Stimulated activated CD4-positive, alpha-beta T cell treated with anti-CD3 and anti-CD28 coated beads, Interleukin-1b, Interleukin-23, amount 100 ng/mL, for 48 hours (primary cell): ENCODE measurements around the gene EDEM3.
"Not testable (repeated sequence)": the region's sequence is repeated elsewhere in the genome, so short reads cannot be mapped to it uniquely, and the experiment has no call there.

ENCODE experiments used
- DNase-seq: peaks from one replicate; pipeline ENCODE4 v3.0.0-alpha.2; 2020

EDEM3 gene

DNA sequence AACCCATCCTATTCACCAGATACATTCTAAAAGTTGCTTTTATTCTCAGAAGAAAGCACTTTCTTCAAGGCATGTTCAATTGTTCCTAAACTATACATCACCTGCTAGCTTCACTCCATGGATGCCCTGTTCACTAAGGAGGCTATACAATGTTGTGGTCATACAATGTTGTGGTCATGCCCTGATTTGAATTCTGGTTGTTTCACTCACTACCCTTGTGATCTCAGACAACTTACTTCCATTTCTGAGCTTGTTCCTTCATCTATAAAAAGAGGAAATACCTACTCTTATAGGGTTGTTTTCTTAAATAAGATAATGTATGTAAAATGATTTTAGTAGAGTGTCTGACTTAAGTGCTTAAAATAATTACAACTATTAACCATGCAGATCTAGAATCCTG is 19.7 kb downstream of the EDEM3 start:
- DNase-seq = no peak

DNA sequence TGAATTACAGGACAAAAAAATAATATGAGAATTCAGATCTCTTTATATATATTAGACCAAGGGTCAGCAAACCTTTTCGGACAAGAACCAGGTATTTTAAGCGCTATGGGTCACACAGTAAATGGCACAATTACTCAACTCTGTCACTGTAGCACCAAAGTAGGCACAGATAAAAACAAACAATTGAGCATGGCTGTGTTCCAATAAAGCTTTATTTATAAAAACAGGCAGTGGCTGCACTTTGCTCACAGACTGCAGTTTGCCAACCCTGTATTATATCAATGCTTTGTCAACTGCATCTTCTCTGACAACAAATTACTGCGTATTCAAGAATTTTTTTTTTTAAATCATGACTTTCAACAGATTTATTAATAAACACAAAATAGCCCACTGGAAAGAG is 29.8 kb downstream of the EDEM3 start:
- no peak for DNase-seq

DNA sequence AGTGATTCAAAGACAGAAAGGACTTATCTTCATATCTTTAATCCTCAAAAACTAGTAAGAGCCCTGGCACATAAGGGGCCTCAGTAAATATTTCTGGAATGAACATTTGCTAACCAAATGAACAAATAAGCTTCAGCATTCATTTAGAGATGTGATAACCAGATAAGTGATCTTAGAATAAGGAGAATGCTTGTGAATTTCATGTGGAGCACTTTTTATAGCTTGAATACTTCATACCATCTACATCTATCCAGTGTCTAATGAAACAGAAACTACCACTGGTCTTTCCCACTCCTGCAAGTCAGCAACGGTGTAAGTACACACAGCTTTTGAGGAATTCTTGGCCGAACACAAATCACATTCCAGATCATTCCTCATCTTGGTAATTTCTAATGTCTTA is 38.5 kb downstream of the EDEM3 start:
- DNase-seq = no peak

DNA sequence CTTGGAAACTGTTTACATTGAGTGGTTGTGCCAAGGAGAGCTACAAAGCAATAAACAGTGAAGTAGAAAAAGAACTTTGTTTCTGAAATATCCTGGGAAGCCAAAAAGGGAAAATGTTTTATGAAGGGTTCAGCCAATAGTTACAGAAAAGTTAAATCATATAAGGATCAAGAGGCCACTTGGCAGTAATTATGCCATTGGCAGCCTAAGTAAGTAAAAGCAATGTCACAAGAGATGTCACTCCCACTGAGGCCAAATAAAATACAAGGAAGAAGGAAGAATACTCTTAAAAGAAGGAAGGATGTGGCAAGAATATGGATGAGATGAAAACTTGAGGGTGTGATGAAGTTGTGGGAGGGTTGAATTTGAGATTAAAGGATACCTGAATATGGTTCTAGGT is 45.2 kb downstream of the EDEM3 start:
- DNase-seq = no peak

DNA sequence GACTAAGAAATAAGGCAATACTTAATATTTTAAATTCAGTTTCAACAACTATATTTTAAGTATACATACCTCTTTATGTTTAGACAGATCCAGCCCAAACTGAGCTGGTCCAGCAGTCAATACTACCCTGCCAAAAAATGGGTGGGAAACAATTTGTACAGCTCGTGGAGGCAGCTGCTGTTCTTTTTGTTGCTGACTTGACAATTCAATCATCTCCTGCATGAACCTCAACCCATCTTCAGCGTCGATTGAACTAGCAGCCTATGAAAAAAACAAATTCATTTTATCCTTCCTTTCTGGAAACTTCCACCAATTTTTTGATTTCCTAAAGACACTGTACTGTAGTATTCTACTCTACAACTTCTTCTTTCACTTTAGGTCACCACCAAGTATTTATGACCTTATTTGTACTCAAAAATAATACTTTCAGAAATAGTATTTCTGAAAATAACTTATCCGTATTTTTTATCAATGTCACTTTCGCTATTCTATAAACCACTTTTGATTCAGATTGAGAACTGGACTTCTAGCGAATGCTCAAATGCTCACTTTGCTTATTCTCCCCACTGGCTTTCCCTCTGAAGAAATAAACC is 46.5 kb downstream of the EDEM3 start:
- DNase-seq = no peak

DNA sequence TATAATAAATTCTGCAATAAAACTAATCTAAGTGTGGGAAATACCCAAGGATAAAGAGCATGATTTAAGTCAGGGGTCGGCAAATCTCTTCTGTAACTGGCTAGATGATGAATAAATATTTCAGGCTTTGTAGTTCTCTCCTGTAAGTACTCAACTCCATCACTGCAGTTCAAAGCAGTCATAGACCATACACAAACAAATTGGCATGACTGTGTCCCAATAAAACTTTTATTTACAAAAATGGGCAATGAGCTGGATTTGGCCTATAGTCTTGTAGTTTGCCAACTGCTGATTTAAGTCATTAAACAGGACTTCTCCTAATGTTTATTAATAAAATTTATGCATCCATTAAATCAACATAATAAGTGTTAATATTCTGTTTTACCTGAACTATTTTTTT is 49.4 kb downstream of the EDEM3 start:
- no peak for DNase-seq

DNA sequence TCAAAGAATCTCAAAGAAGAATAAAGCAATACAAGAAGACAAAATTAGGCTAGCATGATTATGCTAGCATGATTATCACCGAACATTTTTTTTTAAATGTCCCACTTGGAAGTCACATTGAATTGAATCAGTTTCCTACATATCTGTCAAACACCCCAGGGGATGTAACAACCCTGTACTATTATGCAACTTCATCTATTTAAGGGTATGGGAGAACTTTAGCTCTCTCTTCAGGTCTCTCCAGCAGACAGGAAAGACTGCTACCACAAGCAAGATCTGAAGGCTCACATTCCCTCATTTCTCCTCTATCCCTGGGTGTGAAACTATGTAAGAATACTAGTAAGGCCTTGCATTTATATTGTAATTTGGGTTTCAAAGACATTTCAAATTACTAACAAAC is 52.8 kb downstream of the EDEM3 start:
- no peak for DNase-seq

DNA sequence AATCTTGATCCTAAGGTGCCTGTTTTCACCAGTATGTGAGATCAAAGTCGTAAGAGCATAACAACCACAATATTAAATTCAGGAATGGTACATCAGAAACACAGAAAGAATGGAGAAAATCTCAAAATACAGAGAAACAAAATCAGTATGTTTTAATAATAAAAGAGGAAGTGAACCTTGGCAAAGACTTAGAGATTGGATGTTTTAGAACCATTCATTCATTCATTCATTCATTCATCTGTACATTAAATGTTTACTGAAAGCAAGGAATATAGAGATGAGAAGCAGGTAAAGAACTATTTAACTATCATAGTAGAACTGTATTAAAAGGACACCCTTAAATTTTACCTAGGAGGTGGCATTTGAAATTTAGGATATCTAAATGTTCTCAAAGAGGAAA is 55.7 kb downstream of the EDEM3 start:
- DNase-seq = no peak

DNA sequence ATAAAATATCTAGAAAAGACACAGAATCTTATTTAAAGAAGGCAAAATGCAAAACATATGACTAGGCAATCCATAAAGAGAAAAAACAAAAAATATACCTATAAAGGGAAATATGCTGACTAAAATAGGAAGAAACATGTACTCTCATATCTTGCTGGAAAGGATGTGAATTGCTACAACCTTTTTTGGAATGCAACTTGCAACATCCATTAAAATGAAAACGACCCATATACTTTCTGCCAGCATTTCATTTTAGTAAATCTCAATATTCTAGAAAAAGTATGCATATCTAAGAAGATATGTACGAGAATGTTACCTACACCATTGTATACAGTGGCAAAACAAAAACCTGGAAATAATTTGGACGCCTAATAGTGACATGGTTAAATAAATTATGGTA is 56.6 kb downstream of the EDEM3 start:
- no peak for DNase-seq

DNA sequence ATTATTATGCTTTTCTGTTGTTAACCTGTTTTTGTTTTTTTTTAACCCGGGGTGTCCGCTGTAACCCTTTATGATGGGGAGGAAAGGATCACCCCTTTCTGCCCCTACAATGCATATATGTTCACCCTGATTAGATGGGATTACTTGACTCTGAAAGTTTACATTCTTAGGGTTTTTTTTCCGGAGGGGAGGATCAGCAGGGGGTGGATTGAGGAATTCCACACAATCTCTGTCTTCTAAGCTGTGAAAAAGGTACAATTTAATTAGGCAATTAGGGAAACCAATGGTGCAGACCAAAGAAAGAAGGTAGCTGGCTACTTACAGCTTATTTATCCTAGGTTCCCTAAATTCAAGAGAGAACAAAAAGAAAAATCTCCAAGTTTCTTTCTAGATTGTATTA is 58.3 kb downstream of the EDEM3 start:
- DNase-seq = no peak

DNA sequence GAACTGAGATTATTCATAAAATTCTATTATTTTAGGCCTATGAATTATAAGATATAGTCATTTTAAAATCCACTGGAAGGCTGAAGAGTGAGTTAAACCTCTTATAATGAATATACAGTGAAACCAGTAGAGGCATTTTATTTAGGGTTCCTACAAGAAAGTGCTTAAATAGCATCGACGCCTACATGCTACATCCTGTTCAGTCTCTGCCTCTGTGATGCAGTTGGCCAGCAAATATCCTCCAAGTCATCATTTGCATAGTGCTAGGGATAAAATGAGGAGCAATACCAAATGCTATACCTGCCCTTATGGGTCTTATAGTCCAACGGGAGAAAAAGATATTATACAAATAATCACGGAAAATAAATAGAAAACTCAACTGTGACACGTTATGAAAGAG is 59.6 kb downstream of the EDEM3 start:
- no peak for DNase-seq

DNA sequence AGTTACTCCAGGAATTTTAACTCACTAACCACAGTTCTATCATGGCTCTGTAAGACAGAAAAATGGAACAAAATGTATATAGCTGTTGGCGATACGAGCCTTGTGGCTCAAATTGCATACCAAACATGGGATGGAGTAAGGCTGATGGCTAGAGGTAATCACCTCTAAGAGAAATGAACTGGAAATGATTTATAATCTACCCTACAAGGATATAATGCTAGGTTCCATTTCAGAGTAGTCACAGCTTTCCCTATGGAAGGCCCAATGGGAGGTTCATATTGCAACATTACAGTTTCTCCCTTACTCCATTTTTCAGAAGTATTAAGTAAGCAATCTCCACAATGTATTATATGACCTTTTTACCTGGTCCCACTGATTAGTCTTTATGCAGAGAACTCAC is 61.6 kb downstream of the EDEM3 start:
- DNase-seq = no peak

DNA sequence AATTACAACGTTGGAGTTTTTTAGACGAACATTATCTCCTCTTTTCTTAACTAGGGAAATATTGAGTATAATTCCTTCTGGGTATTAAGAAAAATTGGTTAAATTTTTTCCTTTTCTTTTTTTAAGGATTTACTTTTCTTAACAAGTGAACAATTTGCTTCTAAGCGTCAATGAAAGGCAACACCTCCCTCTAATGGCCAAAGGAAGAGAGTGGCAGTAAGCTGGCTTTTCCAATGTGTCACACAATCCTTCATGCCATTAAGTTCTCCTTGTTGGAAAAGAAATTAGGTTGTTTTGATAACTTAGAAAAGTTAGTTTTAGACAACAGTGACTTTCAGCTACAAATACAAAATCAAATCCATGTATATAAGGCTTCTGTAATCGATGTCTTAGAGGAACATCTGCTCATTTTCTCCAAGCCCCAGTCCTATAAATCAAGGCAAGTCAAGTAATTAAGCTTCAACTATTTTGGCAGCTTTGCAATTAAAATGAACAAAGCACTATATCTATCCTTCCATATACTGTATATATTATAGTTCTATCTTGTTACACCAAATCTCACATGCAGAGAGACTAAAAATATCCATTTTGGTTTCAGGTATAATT is 62.8 kb downstream of the EDEM3 start:
- no peak for DNase-seq

DNA sequence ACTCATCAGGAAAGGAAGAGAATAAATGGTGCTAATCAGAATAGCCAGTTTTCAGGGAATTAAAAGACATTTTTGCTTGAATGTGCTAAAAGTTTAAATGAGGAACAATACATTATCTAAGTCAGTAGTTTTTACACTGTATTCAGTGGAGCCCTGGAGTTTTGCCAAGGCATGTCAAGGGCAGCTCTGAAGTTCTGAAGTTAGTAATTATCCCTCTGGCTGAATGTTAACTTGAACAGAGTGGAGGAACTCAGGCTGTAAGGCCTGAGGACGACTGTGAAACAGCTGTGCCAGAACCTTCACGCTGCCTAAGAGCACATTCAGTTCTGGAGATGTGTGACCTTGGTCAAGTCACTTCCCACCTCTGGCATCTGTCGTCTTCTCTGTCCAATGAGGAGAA is 68.1 kb downstream of the EDEM3 start:
- DNase-seq = no peak

DNA sequence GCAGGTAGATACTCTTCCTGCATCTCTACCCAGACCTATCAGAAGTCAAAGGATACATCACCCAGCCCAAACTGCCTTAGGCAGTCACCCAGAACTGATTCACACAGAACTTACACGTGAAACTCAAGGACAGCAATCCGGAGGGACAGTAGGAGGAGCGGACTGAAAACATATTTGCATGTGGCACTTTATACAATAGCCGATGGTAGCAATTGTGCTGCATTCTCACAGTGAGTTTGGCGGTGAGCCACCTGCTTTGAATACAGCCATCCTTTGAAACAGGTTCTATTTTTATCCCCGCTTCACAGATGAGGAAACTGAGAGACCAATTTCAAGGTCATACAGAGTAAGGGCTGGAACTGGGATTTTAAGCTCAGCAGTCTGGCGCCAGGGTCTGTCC is 69.5 kb downstream of the EDEM3 start:
- DNase-seq = no peak

DNA sequence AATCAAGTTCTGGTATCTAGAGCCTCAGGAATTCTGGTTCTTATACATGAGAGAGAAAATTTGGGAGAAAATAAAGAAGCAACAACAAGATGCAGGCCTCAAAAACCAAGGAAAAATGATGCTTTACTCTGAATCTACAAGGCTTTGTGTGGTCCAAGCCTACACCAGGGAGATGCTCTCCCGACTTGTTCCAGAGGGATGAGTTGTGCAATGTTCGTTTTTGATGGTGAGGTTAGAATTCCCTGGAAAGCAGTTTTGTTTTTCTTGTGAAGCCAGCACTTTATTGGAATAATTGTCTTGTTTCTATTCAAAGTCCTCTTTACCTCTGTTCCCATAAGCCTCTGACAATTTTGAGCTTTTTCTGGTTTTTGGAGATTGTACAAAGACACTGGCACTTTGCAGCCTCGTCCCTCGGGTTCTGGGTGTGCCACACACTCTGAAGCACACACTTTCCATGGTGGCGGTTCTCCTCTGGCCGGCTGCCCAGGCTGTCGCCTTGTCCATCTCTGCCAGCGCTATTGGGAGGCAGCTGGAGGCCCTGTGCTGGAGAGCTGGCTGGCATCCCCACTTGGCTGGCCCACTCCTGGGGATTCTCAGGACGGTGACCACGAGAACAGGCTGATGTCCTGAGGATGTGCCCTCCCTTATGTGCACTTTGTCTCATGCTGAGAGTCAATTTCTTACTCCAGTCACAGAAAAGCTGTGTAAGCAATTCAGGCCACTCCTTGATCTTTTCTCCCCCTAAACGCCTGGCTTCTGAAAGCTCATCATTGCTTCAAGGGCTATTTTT is 70.2 kb downstream of the EDEM3 start:
- no peak for DNase-seq

DNA sequence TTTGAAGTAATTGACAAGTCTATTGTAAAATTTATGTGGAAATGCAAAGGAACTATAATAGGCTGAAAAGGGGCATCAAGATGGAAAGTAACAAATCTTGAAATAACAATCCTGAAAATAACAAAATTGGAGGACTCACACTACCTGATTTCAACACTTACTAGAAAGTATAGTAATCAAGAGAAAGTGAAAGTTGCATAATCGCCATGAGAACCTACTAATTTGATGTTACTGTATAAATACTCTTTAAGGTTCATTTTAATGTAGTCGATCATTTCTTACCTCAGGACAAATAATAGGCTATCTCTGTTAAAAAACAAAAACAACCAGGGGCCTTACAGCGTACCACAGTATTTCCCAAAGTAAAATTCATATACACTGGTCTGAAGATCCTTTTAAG is 71.7 kb downstream of the EDEM3 start:
- no peak for DNase-seq

DNA sequence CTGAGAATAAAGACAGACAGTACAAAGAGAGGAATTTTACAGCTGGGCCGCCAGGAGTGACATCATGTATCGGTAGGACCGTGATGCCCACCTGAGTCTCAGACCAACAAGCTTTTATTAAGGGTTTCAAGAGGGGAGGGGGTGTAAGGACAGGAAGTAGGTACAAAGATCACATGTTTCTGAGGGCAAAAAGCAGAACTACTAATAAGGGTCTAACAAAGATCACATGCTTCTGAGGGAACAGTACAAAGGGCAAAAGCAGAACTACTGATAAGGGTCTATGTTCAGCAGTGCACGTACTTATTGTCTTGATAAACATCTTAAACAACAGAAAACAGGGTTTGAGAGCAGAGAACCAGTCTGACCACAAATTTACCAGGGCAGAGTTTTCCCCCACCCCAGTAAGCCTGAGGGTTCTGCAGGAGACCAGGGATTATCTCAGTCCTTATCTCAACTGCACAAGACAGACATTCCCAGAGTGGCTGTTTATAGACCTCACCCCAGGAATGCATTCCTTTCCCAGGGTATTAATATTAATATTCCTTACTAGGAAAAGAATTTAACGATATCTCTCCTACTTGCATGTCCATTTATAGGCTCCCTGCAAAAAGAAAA is 73.9 kb downstream of the EDEM3 start:
- DNase-seq = not testable (repeated sequence)

DNA sequence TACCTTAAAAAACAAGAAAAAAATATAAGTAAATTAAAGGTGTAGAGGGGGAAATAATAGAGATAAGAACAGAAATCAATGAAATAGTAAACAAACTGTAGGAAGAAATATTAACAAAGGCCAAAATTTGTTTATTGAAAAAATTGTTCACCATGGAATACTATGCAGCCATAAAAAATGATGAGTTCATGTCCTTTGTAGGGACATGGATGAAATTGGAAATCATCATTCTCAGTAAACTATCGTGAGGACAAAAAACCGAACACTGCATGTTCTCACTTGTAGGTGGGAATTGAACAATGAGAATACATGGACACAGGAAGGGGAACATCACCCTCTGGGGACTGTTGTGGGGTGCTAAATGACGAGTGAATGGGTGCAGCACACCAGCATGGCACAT is 75.2 kb downstream of the EDEM3 start:
- not testable (repeated sequence) for DNase-seq

DNA sequence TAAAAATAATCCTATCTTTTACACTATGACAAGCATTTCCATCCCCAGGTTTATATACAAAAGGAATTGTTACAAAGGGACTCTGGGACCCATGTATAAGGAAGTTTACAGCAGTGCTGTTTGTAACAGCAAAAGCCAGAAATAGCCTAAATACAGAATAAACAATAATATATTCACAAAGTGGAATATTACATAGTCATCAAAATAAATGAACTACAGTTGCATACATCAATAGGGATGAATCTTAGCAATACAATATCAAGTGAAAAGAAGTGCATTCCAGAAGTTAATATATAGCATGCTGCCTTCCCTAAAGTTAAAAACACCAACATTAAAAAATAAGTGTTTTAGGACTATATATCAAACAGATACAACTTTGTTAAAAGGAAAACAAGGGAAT is 77.3 kb downstream of the EDEM3 start:
- no peak for DNase-seq

DNA sequence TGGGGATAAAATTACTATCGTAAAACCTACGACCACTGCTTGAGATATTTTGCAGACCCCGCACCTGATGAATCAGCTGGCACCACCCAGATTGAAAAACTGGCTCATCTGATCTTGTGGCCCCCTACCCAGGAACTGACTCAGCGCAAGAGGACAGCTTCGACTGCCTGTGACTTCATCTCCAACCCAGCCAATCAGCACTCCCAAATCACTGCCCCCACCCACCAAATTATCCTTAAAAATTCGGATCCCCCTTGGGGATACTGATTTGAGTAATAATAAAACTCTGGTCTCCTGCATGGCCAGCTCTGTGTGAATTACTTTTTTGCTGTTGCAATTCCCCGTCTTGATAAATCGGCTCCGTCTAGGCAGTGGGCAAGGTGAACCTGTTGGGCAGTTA is 81.4 kb downstream of the EDEM3 start:
- no peak for DNase-seq

DNA sequence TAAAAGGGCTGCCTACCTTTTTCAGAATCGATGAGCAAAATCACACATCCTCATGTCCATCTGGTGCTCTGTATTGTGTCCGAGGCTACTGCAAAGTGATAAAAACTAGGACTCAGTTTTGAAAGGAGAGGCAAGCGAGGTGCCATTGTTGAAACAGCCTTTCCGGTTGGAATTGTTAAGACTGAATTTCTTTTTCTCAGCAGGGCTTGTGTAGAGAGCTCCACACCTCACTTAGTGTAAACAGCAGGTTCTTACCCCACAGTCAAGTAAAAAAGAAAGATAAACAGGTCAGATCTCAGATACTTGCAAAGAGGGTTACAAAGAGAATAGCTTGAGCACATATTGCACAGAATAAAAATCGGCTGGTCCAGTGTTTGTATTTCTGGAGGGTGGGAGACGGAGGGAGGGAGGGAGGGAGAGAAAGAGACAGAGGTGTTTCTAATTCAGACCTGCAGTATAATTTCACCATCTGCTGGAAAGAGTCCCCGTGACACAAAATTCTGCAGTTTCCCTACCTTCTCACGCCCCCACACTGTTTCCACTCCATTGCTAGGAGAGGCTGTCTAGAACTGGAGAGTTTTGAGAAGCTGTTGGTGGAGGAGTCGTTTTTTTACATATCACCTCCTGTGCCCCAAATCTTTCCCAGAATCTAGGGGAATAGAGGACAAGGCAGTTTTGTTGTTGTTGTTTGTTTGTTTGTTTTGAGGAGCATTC is 82.5 kb downstream of the EDEM3 start:
- DNase-seq = no peak

DNA sequence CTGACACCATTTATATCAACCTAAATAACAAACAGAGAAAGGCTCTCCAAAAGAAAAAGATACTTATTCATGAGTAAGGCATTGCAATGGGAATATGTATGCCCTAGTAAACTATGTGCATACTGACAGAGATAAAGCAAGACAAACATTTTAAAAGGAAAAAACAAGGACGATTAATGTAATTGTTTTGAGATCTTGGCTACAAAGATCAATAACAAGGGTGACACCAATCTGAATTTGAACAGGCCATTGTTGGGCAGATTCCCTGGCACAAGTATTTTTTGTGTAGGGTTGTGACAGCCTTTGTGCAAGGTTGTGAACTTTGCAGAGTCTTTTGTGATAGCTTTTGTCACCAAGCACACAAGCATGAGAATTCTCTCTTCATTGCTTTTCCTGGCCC is 85.3 kb downstream of the EDEM3 start:
- no peak for DNase-seq

DNA sequence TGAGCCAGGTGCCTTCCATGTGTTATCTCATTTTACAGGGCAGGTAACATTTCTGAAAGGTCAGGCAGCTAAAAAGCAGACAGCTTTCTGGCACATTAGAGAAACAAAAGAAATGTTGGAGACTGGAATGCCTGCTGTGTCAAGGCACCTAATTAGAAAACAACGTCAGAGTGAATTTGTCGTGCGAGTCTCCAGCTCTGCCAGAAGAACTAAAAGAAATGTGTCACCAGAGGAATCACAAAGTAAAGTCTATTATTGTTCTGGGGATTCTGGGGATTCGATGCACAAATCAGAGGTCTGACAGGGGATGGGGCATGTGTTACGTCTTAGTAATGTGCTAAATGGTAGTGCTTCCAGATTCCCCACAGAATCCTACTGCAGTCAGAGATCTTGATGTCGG is 89.3 kb downstream of the EDEM3 start:
- DNase-seq = no peak
